DND-41 (cell line): ENCODE measurements around the gene RASGRF2.

ENCODE experiments used
- EZH2 ChIP-seq: IDR thresholded peaks from 3 replicates; pipeline ENCODE4 v1.6.1; 2012; ENCODE audit warnings: borderline replicate concordance, low read depth, mild to moderate bottlenecking, moderate library complexity, low read length, inconsistent platforms; ENCODE audit not compliant: severe bottlenecking
- TF ChIP-seq, protein P1 (sequence below): IDR thresholded peaks from 2 replicates; pipeline ENCODE4 v1.5.1; 2012; ENCODE audit warnings: borderline replicate concordance, low read length, moderate library complexity, mild to moderate bottlenecking; ENCODE audit not compliant: poor library complexity, severe bottlenecking; ENCODE audit errors: extremely low read depth

DNA sequence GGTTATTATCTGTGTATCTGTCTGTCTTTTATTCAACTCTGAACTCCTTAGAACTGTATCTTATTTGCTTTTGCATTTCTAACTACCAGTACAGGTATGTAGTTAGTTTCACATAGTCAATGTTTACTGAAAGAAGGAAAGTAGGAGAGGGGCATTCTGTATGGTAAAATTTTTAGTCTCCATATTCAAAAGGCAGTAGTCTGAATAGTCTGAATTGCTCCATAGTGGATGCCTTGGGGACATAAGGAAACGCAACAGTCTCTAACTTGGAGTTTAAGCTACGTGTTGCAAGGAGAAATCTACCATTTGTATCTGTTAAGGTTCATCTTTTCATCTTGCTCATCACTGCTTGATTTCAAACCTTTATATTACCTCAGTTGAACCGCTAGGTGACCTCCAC lies 26.2 kb downstream of the RASGRF2 start:
- TF ChIP-seq, protein P1, sequence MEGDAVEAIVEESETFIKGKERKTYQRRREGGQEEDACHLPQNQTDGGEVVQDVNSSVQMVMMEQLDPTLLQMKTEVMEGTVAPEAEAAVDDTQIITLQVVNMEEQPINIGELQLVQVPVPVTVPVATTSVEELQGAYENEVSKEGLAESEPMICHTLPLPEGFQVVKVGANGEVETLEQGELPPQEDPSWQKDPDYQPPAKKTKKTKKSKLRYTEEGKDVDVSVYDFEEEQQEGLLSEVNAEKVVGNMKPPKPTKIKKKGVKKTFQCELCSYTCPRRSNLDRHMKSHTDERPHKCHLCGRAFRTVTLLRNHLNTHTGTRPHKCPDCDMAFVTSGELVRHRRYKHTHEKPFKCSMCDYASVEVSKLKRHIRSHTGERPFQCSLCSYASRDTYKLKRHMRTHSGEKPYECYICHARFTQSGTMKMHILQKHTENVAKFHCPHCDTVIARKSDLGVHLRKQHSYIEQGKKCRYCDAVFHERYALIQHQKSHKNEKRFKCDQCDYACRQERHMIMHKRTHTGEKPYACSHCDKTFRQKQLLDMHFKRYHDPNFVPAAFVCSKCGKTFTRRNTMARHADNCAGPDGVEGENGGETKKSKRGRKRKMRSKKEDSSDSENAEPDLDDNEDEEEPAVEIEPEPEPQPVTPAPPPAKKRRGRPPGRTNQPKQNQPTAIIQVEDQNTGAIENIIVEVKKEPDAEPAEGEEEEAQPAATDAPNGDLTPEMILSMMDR, result no peak
- TF ChIP-seq EZH2, result no peak
